Activated T-cell treated with anti-CD3 and anti-CD28 coated beads for 4 hours (primary cell): ENCODE results near the gene MYPOP.
A peak's percentile ranks its signal among the peaks of the same experiment; 100 is the strongest.
"Not testable (repeated sequence)": the region's sequence is repeated elsewhere in the genome, so short reads cannot be mapped to it uniquely, and the experiment has no call there.

Experiments used
- DNase-seq: peaks from one replicate; pipeline ENCODE4 v3.0.0-alpha.2; 2020

The MYPOP gene

DNA sequence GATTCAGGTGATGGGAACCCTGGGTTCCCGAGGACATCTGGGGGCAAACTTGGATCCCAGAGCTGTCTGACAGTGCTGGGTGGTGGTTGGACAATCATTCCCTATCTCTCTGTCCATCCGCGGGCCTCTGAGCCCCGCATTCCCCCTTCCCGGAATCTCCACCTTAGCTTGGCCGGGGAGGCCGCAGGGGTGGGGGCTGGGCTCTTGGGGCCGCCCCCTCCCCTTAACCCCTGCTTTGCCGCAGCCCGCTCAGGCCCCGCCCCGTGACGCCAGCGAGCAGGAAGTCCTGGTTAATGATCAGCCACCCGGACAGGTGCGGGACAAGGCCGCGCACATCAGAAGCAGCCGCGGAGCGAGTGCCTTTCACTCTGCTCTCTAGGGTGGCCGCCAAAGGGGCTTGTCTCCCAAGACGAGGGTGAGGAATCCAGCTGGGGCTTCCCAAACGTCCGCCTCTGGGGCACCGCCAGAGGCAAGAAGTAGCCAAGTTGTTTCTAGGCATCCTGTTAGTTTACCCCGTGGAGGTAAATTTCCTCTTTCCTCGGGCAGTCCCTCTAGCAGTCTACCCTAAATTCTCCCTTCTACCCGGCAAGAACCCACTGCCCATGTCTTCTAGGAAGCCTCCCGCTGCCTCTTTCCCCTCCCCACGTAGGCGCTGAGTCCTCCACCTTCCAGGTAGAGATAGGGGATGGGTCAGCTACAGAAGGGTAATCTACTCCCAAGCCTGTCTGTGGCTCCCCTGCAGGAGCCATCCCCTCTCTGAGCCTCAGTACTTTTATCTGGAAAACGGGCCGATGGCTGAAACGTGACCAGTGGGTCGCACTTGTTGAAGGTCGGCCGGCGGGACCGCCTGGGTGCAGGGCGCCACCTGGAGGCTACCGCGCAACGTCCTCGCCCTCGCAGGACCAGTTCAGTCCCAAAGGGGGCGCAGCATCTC lies 19.5 kb downstream of the MYPOP start:
- DNase-seq = peak; percentile 74

DNA sequence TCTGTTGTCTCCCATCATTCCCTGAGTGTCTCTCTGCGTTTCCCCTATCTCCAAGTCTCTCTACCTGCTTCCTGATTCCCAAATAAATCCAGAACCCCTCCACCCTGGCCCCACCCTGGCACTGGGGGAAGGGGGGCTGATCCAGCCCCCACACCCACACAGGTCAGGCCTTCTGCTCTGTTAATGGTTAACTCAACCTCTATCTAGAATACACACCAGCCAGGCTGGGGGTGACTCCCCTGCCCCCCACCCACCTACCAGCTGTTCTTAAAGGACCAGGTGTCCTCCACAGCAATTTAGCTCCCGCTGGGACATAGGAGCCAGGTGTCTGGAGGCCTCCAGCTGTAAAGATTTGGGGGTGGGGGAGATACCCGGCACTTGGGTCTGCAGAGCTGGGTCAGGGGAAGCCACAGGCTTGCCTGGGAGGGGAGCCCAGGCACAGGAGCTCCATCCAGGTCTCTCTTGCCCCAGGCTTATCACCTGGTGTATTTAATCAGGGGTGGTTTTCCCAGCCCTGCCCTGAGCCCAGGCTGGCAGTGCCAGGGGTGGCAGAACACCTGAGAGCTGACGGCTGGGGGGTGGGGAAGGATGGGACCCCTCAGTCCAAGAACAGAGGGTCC lies 20.4 kb downstream of the MYPOP start:
- no peak for DNase-seq

DNA sequence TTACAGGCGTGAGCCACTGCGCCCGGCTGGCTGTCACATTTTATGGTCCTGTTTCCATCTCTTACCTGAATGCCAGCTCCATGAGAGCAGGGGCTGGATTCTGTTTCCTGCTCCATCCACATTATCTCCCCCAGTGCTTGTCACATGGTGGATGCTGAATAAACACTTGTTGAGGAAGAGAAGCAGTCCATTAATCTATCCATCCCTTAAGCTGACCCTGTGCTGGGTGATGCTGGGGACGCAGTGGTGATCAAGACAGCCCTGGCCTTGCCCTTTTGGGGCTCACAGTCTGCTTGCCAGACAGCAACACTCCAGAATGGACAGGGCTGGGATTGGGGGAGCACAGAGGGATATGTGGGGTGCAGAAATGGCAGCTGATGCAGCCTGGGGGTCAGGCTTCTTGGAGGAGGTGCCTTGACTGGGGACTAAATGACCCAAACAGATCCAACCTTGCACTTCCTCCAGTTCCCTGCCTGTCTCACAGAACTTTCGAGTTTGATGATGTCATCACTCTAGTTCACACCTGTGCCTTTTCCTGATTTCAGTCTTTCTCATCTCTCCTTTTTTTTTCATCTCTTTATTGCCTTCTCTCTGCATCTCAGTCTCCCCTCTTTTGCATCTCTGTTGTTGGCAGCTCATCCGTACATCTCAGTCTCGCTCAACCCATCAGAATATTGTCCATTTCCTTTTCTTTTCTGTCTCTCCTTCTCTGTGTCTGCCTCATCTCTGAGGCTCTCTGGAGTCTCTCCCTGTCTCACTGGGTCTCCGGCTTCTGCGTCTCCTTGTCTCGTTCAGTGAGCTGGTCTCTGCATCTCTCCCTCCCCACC lies 21.1 kb downstream of the MYPOP start:
- no peak for DNase-seq

DNA sequence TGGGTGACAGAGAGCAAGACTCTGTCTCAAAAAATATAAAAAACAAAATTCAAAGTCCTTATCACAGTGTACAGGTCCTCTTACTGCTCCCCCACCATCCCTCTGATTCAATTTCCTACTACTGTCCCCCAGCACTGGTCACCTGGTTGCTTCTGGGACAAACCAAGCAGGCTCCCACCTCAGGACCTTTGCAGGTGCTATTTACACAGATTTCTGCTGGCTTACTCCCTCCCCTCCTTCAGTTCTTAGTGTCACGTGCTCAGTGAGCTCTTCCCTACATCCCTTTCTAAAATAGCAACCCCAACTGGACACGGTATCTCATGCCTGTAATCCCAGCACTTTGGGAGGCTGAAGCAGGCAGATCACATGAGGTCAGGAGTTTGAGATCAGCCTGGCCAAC lies 22.4 kb downstream of the MYPOP start:
- DNase-seq = no peak

DNA sequence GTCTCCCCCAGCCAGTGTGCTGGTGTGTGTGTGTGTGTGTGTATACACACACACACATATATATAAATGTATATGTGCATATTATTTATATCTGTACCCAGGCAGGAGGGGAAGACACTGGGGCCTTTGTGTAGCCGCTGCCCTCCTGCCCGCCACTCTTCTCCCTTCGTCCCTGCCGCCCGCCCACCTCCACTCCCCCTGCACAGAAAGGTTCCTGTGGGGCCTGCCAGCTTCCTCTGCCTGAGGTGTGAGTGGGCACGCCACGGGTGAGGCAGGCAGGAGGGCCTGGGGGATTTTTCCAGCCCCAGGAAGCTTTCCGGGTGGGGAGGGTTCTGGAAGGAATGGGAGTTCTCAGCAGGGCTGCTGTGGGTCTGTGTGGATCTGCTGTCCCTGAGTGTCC lies 23.4 kb downstream of the MYPOP start:
- DNase-seq = no peak

DNA sequence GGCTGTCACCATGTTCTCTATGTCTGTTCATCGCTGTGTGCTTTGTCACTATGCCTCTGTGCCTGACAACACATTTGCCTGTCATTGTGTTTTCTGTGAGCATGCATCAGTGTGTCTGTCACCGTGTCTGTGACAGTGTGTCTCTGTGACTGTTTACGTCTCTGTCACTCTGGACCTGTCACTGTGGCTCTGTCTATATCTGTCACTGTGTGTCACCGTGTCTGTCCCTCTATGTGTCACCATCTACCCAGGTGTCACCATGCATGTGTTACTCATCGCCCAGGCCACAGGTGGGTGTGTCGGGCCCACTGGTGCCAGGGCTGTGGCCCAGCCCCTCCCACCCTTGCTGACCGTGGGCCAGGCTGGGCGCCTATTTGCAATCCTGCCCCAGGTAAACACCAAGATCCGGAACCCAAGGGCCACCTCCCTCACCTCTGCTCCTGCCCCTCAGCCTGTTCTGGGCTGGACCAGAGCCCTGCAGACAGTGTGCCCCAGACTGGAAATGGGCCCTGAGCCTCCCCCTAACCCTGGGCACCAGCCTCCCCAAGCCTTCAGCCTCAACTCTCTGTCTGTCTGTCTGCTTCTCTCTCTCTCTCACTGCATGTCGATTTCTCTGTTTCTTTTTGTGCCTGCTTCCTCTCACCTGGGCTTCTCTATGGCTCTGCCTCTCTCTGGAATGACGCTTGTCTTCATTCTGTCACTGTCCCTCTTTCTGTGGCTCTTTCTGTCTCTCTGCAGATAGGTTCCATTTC lies 24.2 kb downstream of the MYPOP start:
- no peak for DNase-seq

DNA sequence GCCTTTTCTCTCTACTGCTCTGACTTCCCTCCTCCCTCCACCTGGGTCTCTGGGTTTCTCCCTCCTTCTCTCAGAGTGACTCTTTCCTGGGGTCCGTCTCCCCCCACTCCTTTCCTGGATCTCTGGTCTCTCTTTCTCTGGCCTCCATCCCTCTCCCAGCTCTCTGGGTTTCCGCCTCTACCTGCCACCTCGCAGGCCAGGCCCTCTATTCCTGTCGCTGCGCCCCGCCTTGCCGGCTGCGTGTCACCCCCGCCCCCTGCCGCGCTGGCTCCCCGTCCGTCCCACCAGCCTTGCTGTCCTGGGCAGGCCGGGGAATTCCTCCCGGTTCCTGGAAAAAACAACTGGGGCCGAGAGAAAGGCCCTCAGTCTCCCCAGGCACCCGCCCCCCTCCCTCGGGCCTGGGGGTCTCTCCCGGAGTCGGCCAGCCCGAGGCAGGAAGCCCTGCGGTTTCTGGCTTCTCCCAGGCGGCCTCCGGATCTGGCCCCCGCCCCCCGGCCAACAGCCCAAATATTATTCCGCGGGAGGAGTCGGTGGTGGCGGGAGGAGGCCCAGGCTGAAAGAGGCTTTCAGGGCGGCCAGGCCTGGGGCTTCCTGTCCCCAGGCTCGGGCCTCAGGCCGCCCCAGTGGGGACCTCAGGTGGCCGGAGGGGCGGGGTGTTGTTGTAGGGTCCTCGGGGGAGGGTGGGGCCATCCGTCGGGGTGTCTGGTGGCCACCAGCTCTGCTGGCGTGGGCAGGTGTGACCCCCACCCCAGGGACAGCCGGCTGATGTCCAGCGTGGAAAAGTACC lies 25.8 kb downstream of the MYPOP start:
- no peak for DNase-seq

DNA sequence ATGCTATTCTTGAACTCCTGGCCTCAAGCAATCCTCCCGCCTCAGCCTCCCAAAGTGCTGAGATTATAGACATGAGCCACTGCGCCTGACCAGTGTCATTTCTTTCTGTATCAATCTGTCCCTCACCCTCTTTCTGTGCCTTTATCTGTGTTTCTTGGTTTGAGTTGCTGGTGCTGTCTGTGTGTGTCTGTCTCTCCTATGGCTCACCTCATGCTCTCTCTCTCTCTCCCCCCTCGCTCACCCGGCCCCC lies 26.3 kb downstream of the MYPOP start:
- DNase-seq = no peak

DNA sequence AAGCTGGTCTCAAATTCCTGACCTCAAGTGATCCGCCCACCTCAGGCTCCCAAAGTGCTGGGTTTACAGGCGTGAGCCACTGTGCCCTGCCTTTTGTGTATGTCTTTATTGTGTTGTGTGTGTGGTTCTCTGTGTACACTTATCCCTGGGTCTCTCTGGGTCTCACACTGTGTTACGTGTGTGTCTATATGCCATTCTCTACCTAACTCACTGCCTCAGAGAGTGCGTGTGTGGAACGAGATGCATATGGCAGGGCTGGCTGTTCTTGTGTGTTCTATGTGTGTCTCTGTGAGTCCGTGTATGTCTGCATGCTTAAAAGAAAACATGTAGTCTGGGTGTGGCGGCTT lies 27.8 kb downstream of the MYPOP start:
- DNase-seq = no peak

DNA sequence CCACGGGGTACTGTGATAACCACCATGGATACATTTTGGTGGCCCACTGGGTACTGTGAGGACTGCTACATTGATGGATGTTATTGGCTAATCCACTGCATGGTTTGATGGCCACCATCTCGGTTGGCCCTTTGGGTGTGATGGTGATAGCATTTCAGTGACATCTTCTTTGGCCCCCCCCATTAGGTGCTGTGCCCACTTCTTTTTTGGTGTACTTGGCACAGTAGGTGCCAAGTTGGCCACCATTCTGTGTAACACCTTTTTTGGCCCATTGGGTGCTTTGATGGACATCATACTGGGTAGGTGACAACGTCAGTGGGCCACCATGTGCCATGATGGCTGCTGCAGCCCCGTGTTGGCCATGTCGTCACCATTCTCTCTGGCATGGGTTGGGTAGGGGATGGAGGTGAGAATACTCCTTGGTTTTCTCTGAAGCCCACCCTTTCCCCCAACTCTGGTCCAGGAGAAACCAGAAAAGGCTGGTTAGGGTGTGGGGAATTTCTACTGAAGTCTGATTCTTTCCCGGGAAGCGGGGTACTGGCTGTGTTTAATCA lies 29.1 kb downstream of the MYPOP start:
- no peak for DNase-seq

DNA sequence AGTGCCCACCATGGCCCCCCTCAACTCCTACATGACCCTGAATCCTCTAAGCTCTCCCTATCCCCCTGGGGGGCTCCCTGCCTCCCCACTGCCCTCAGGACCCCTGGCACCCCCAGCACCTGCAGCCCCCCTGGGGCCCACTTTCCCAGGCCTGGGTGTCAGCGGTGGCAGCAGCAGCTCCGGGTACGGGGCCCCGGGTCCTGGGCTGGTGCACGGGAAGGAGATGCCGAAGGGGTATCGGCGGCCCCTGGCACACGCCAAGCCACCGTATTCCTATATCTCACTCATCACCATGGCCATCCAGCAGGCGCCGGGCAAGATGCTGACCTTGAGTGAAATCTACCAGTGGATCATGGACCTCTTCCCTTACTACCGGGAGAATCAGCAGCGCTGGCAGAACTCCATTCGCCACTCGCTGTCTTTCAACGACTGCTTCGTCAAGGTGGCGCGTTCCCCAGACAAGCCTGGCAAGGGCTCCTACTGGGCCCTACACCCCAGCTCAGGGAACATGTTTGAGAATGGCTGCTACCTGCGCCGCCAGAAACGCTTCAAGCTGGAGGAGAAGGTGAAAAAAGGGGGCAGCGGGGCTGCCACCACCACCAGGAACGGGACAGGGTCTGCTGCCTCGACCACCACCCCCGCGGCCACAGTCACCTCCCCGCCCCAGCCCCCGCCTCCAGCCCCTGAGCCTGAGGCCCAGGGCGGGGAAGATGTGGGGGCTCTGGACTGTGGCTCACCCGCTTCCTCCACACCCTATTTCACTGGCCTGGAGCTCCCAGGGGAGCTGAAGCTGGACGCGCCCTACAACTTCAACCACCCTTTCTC lies 30.1 kb downstream of the MYPOP start:
- no peak for DNase-seq

DNA sequence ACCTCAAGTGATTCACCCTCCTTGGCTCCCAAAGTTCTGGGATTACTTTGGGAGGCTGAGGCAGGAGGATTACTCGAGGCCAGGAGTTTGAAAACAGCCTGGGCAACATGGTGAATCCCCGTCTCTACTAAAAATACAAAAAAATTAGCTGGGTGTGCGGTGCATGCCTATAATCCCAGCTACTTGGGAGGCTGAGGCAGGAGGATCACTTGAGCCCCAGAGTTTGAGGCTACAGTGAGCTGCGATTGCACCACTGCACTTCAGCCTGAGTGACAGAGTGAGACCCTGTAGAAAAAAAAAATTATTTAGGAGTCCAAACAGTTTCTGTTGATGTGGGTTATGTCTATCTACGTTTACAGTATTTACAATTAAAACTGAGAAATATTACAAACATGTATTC lies 31.6 kb downstream of the MYPOP start:
- DNase-seq = no peak

DNA sequence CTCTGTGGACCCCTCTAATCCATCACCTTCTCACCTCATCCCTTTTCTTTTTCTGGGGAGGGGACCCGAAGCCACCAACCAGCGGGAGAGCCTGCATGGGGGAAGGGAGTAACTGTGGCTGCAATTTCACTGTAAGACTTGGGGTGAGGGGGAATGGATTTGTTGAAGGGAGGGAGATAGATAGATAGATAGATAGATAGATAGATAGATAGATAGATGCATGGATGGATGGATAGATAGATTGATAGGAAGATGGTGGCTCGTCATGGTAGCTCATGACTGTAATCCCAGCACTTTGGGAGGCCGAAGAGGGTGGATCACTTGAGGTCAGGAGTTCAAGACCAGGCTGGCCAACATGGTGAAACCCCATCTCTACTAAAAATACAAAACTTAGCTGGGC lies 35.2 kb downstream of the MYPOP start:
- DNase-seq = not testable (repeated sequence)

DNA sequence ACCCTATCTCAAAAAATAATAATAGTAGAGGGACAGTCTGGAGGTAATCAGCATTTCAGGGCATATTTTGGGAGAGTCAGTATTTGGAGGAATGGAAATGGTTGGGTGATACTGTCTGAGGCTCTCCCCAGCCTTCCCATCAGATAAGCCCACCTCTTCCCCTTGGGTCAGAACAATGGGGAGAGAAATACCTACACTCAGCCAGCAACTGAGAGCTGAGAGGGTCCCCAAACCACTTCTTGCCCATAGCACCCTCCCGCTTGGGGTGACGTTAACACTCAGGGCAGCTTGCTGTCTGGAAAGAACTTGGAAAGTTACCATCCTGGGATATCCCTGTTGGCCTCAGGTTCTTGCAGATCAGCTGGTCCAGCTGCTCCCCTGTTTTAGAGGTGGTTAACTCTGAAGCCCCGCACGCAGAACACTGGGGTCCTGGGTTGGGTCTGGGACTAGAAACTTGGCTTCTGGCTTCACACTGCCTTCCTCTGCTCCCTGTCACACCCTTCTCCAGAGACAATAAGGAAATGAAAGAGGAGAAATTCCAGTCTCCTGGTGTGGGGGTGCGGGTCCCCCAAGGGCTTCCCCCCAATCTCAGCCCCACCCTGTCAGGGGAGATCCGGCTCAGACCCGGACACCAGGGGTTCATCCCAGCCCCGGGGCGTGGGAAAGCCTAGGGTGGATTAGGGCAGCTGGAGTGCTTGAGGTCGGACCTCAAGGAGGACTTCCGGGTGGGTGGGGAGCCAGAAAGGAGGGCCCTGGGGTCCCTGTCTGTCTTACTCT lies 35.8 kb downstream of the MYPOP start:
- DNase-seq = no peak

DNA sequence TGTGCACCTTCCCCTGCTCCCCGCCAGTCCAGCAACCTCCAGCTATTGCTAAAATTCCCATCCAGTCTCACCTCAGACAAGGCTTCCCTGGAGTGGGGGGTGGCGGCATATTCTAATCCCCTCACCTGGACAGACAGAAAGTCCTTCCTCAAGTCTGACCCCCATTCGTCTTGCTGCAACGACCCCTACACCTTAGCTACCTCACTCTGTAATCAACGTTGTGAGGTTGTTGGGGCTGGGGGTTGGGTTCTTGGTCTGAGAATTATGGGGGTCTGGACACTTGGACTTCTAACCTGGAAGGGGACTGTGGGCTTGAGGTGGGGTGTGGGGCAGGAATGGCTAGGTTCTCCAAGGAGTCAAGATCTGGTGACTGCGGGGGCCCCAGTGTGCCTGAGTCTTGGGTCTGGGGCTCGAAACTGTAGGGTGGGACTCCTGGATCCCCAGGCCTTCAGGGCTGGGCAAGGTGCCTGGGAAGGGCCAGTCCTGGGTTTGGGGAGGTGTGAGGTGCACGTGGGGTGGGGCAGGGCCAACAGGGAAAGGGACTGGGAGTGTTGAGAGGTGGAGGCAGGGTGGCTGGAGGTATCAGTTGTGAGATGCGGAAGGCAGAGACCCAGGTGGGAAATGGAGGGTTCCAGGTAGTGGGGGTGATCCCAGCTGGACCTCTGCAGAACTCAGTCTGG lies 37.0 kb downstream of the MYPOP start:
- no peak for DNase-seq

DNA sequence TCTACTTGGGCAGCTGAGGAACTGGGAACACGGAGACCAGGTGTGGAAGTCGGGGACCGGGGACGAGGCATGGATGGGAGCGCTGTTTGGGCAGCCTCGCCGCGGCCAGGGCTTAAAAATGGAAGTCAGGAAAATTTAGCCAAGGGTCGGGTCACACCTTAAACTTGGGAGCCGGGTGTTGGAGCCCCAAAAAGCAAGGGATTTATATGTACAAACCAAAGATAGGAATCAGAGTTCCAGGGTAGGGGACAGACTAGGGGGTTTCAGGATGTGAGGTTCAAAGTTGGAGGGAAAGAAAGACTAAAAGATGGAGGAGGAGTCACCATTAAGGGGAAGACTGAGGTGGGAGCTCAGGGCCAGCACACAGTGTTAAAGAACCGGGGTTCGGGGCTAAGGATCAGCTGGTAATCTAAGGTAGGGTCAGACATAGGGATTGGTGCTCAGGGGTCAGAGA lies 37.8 kb downstream of the MYPOP start:
- DNase-seq = no peak

DNA sequence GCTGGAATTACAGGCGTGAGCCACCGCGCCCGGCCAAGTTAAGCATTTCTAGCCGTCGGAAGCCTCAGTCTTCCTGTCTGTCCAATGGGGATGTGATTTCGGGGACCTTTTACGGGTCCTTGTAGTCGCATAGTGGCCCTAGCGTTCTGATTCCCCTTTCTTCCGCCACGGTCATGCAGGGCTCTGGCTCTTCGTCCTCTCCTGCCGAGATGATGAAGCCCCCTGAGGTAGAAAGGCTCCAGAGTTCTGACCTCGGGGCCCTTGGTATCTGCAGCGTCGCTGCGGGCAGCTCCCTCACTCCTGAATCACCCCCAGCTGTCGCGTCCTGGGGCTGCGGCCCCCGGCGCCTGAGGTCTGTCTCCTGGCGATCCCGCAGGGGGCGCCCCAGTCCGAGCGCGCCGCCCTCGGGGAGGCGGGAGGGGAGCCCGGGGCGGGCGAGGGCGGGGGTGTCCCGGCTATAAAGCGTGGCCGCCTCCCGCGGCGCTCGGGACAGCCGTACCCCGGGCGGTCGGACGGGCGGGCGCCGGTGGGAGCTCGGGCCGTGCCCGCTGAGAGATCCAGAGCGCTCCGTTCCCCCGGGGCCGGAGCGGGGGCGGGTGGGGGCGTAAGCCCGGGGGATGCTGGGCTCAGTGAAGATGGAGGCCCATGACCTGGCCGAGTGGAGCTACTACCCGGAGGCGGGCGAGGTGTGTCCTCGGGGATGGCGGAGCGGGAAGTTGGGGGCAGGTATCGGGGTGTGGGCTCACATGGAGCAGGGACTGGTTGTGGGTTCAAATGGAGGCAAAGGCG lies 38.4 kb downstream of the MYPOP start, which contains the start of gene FOXA3:
TSS of gene FOXA3 (plus strand) at position 487 of the 789 bp plus-strand sequence. CDS start at position 618, 131 bp downstream.
- DNase-seq = peak; percentile 21

DNA sequence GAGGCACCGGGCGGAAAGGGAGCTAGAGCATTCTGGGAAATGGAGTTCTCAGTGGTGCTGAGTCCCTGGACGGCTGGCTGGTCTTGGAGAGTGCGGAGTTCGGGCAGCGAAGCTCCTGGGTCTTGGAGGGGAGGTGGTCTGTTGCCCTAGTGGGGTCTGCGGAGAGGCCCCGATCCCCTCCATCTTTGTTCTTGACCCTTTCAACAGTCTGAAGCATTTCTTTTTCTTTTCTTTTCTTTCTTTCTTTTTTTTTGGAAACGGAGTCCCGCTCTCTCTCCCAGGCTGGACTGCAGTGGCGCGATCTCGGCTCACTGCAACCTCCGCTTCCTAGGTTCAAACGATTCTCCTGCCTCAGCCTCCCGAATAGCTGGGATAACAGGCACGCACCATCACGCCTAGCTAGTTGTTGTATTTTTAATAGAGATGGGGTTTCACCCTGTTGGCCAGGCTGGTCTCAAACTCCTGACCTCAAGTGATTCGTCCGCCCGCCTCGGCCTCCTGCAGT lies 39.0 kb downstream of the MYPOP start:
- DNase-seq = no peak
